ENCODE results near the gene OR10A6. TPM values are rescaled to one million over a fixed set of nuclear protein-coding genes. Genes with fewer than 3 reads are reported as not detected.

Gene OR10A6
- total and polyA plus RNA-seq, 9 of the 15 experiments (the other 6 are each of a cell fraction or from before 2014, with no cell fraction given): not detected

DNA sequence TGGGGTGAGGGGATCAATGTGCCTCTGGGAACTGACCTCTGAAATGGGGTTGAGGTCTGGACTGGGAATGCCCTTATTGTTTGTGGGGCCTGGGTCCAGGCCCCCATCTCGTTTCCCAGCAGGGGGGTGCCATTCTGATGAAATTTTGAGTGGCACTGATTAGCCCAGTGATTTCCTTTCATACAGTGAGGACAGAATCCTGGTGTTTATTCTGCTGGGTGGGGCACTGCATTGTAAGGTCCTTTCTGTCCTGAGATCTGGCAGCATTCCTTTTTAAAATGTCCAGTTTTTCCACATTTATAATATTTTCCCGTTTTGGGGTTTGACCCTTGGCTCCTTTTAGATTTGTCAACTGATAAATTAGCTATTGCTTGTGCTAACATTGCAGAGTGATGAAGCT, 27.1 kb downstream of the OR10A6 start (continued):
- TF ChIP-seq, protein P1, sequence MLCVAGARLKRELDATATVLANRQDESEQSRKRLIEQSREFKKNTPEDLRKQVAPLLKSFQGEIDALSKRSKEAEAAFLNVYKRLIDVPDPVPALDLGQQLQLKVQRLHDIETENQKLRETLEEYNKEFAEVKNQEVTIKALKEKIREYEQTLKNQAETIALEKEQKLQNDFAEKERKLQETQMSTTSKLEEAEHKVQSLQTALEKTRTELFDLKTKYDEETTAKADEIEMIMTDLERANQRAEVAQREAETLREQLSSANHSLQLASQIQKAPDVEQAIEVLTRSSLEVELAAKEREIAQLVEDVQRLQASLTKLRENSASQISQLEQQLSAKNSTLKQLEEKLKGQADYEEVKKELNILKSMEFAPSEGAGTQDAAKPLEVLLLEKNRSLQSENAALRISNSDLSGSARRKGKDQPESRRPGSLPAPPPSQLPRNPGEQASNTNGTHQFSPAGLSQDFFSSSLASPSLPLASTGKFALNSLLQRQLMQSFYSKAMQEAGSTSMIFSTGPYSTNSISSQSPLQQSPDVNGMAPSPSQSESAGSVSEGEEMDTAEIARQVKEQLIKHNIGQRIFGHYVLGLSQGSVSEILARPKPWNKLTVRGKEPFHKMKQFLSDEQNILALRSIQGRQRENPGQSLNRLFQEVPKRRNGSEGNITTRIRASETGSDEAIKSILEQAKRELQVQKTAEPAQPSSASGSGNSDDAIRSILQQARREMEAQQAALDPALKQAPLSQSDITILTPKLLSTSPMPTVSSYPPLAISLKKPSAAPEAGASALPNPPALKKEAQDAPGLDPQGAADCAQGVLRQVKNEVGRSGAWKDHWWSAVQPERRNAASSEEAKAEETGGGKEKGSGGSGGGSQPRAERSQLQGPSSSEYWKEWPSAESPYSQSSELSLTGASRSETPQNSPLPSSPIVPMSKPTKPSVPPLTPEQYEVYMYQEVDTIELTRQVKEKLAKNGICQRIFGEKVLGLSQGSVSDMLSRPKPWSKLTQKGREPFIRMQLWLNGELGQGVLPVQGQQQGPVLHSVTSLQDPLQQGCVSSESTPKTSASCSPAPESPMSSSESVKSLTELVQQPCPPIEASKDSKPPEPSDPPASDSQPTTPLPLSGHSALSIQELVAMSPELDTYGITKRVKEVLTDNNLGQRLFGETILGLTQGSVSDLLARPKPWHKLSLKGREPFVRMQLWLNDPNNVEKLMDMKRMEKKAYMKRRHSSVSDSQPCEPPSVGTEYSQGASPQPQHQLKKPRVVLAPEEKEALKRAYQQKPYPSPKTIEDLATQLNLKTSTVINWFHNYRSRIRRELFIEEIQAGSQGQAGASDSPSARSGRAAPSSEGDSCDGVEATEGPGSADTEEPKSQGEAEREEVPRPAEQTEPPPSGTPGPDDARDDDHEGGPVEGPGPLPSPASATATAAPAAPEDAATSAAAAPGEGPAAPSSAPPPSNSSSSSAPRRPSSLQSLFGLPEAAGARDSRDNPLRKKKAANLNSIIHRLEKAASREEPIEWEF (CRISPR knock-in tag; IDR thresholded peaks at IDR 0.05): no peak
- no peak for TF ChIP-seq ARID2 (IDR thresholded peaks at IDR 0.05)
- TF ChIP-seq, protein P2, sequence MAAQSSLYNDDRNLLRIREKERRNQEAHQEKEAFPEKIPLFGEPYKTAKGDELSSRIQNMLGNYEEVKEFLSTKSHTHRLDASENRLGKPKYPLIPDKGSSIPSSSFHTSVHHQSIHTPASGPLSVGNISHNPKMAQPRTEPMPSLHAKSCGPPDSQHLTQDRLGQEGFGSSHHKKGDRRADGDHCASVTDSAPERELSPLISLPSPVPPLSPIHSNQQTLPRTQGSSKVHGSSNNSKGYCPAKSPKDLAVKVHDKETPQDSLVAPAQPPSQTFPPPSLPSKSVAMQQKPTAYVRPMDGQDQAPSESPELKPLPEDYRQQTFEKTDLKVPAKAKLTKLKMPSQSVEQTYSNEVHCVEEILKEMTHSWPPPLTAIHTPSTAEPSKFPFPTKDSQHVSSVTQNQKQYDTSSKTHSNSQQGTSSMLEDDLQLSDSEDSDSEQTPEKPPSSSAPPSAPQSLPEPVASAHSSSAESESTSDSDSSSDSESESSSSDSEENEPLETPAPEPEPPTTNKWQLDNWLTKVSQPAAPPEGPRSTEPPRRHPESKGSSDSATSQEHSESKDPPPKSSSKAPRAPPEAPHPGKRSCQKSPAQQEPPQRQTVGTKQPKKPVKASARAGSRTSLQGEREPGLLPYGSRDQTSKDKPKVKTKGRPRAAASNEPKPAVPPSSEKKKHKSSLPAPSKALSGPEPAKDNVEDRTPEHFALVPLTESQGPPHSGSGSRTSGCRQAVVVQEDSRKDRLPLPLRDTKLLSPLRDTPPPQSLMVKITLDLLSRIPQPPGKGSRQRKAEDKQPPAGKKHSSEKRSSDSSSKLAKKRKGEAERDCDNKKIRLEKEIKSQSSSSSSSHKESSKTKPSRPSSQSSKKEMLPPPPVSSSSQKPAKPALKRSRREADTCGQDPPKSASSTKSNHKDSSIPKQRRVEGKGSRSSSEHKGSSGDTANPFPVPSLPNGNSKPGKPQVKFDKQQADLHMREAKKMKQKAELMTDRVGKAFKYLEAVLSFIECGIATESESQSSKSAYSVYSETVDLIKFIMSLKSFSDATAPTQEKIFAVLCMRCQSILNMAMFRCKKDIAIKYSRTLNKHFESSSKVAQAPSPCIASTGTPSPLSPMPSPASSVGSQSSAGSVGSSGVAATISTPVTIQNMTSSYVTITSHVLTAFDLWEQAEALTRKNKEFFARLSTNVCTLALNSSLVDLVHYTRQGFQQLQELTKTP (IDR thresholded peaks at IDR 0.05; ENCODE audit: low read depth in 1 of 2, partially characterized antibody in 2 of 2): no peak

Data from K562 (cell line).